Measurements from ENCODE around the gene CMIP. TPM values are rescaled to one million over a fixed set of nuclear protein-coding genes. Genes with fewer than 3 reads are reported as not detected.

CMIP gene
- total and polyA plus RNA-seq, 10 of the 15 experiments (the other 5 are each of a cell fraction or from before 2014, with no cell fraction given), result 1.2 to 43.2 (median 4.4) TPM

GRCh38 chr16:81551821-81552304 is 107.3 kb downstream of the CMIP start:
- intact Hi-C loops (cut with micrococcal nuclease; ENCODE audit: unreplicated experiment) (no loop called here), in situ Hi-C loops (cut with MboI) (no loop called here)
- H3K79me2 ChIP-seq (ENCODE audit: control insufficient read depth, insufficient read depth, low read length), result peaks cover 4% of the 10 kb centered on the region
- peaks cover 12% of the 10 kb centered on the region for H3K4me1 ChIP-seq (ENCODE audit: control insufficient read depth, insufficient read depth, low read length)
- DNase-seq (ENCODE audit: low read depth, low spot score) (no peak), FAIRE-seq (no peak), ATAC-seq (no peak)
- no peak overlapping the region for H3K27ac ChIP-seq (ENCODE audit: control insufficient read depth, insufficient read depth)
- H3K4me3 ChIP-seq, result no peak overlapping the region
- POLR2A ChIA-PET, result no interaction called here
- H4K20me1 ChIP-seq (ENCODE audit: control insufficient read depth, insufficient read depth), result 0 out of 2 replicates have a peak, but pooled peaks cover 3% of the 10 kb centered on the region
- no peak overlapping the region for H3K9ac ChIP-seq (ENCODE audit: control insufficient read depth, insufficient read depth, low read length)
- RAD21 ChIA-PET (ENCODE audit: unreplicated experiment), result no interaction called here
- CTCF ChIA-PET, result no interaction called here
- TF ChIP-seq CBX5 (IDR thresholded peaks at IDR 0.05; ENCODE audit: low read depth) (no peak), TCF12 (IDR thresholded peaks at IDR 0.05; ENCODE audit: low read depth, low read length) (no peak), RELB (IDR thresholded peaks at IDR 0.05; ENCODE audit: low read depth) (no peak), MYB (IDR thresholded peaks at IDR 0.05; ENCODE audit: borderline replicate concordance, low read depth, low read length) (no peak)
- no TSS peak for BruUV-seq (replicated peaks)
- peaks cover 0 to 1% of the 10 kb centered on the region in 2 experiments; a peak in 1 of 4 replicates for H3K36me3 ChIP-seq (ENCODE audit: control insufficient read depth in 2 of 2, insufficient read depth in 2 of 2, low read length in 1 of 2)
- H3K4me2 ChIP-seq (ENCODE audit: control insufficient read depth, insufficient read depth), result no peak overlapping the region
- no peaks in the 10 kb centered on the region; the same call in 2 of the 3 replicates for H3K9me3 ChIP-seq (replicated peaks; ENCODE audit: control insufficient read depth, insufficient read depth, low read length)
- H3K27me3 ChIP-seq (replicated peaks in 1 of 2; ENCODE audit: control insufficient read depth in 2 of 2, insufficient read depth in 2 of 2, low read length in 1 of 2), result no peaks in the 10 kb centered on the region
- SMC1A ChIA-PET (ENCODE audit: uncharacterized antibody, unreplicated experiment), result no interaction called here
- WGBS (ENCODE audit: insufficient coverage, insufficient replicate concordance, low lambda C conversion rate, missing lambda C conversion rate), result 95% methylated on average over 11 of the region's 11 CpGs
- H2AFZ ChIP-seq (ENCODE audit: control insufficient read depth, low read depth, low read length), result no peak overlapping the region

- no TSS peak for BruUV-seq (replicated peaks)
- intact Hi-C loops (cut with micrococcal nuclease; ENCODE audit: unreplicated experiment), result no loop called here
- H3K36me3 ChIP-seq (ENCODE audit: control insufficient read depth in 2 of 2, insufficient read depth in 2 of 2, low read length in 1 of 2), result peaks cover 0 to under 1% of the 10 kb centered on the region in 2 experiments; a peak in 2 of 4 replicates
- no peak overlapping the region for H3K4me2 ChIP-seq (ENCODE audit: control insufficient read depth, insufficient read depth)
- in situ Hi-C loops (cut with MboI), result no loop called here
- H3K27ac ChIP-seq (ENCODE audit: control insufficient read depth, insufficient read depth), result no peak overlapping the region
- H2AFZ ChIP-seq (ENCODE audit: control insufficient read depth, low read depth, low read length), result no peak overlapping the region
- H3K9ac ChIP-seq (ENCODE audit: control insufficient read depth, insufficient read depth, low read length), result no peak overlapping the region
- no peaks in the 10 kb centered on the region; the same call in 2 of the 3 replicates for H3K9me3 ChIP-seq (replicated peaks; ENCODE audit: control insufficient read depth, insufficient read depth, low read length)
- H3K4me1 ChIP-seq (ENCODE audit: control insufficient read depth, insufficient read depth, low read length), result peaks cover 12% of the 10 kb centered on the region
- RAD21 ChIA-PET (ENCODE audit: unreplicated experiment), result no interaction called here
- no peaks in the 10 kb centered on the region for H3K27me3 ChIP-seq (replicated peaks in 1 of 2; ENCODE audit: control insufficient read depth in 2 of 2, insufficient read depth in 2 of 2, low read length in 1 of 2)
- H3K79me2 ChIP-seq (ENCODE audit: control insufficient read depth, insufficient read depth, low read length), result peaks cover 2% of the 10 kb centered on the region
- DNase-seq (ENCODE audit: low read depth, low spot score), result no peak
- no peak overlapping the region for H3K4me3 ChIP-seq
- POLR2A ChIA-PET, result no interaction called here
- no peak for FAIRE-seq
- SMC1A ChIA-PET (ENCODE audit: uncharacterized antibody, unreplicated experiment), result no interaction called here
- no peak for ATAC-seq
- 77% methylated on average over 1 of the region's 1 CpG for WGBS (ENCODE audit: insufficient coverage, insufficient replicate concordance, low lambda C conversion rate, missing lambda C conversion rate)
- CTCF ChIA-PET, result no interaction called here
- H4K20me1 ChIP-seq (ENCODE audit: control insufficient read depth, insufficient read depth), result 0 out of 2 replicates have a peak, but pooled peaks cover 3% of the 10 kb centered on the region
- no peak for TF ChIP-seq SMAD5 (IDR thresholded peaks at IDR 0.05; ENCODE audit: low read depth)
- no peak for TF ChIP-seq ZBTB4 (CRISPR knock-in tag; IDR thresholded peaks at IDR 0.05)
- no peak for TF ChIP-seq SREBF1 (IDR thresholded peaks at IDR 0.05; ENCODE audit: low read length)
- TF ChIP-seq YBX1 (IDR thresholded peaks at IDR 0.05), result no peak
- no peak for TF ChIP-seq IKZF1 (conservative IDR thresholded peaks at IDR 0.05)
- no peak for TF ChIP-seq KDM1A (IDR thresholded peaks at IDR 0.05; ENCODE audit: borderline replicate concordance)
- TF ChIP-seq ZNF274 (IDR thresholded peaks at IDR 0.05; ENCODE audit: insufficient read depth, insufficient read length), result no peak
- TF ChIP-seq NKRF (conservative IDR thresholded peaks at IDR 0.05), result no peak
Observed at GRCh38 chr16:81552743-81553079, 108.1 kb downstream of the CMIP start.

Data from GM12878 (cell line).